ENCODE measurements around the gene CSMD2. TPM values are rescaled to one million over a fixed set of nuclear protein-coding genes. Genes with fewer than 3 reads are reported as not detected.

Gene CSMD2
- total and polyA plus RNA-seq, 2 experiments from 2014 or later = 5.3 to 16.6 TPM

- H3K27me3 Mint-ChIP-seq (ENCODE audit: insufficient read depth, low read depth, poor library complexity) = no peaks in the 10 kb centered on the region
- Histone ChIP-seq H4K20me1 (replicated peaks; ENCODE audit: insufficient read depth) (peaks cover 3% of the 10 kb centered on the region; the same call in 1 of the 2 replicates), H3K4me1 (ENCODE audit: insufficient read depth) (no peaks in the 10 kb centered on the region; the same call in 1 of the 2 replicates), H3K4me2 (no peak overlapping the region), H3K27me3 (ENCODE audit: insufficient read depth) (no peaks in the 10 kb centered on the region), H2AFZ (no peak overlapping the region), H3F3A (replicated peaks; ENCODE audit: low read depth) (no peaks in the 10 kb centered on the region), H3K9me2 (ENCODE audit: insufficient read depth) (0 out of 2 replicates have a peak, but pooled peaks cover 6% of the 10 kb centered on the region), H3K4me3 (no peak overlapping the region), H3K27ac (ENCODE audit: low read depth) (no peak overlapping the region), H3K36me3 (ENCODE audit: insufficient read depth) (no peaks in the 10 kb centered on the region), H3K79me2 (replicated peaks; ENCODE audit: insufficient read depth) (no peaks in the 10 kb centered on the region)
- no peak for ATAC-seq
- DNase-seq (ENCODE audit: low spot score) = no peak
- TF ChIP-seq ETS1 (IDR thresholded peaks at IDR 0.05) (no peak), POLR2AphosphoS5 (IDR thresholded peaks at IDR 0.05; ENCODE audit: low read depth) (no peak), STAT1 (IDR thresholded peaks at IDR 0.05; ENCODE audit: unreplicated experiment) (no peak)
- peaks cover 13% of the 10 kb centered on the region; the same call in 2 of the 3 replicates for H3K4me1 Mint-ChIP-seq
- H3K27ac Mint-ChIP-seq = no peak overlapping the region
- H3K9me3 Mint-ChIP-seq = no peaks in the 10 kb centered on the region
- H3K36me3 Mint-ChIP-seq (ENCODE audit: low read depth) = peaks cover 12% of the 10 kb centered on the region
- no peak overlapping the region for H3K4me3 Mint-ChIP-seq
Observed at GRCh38 chr1:33575324-33575879, 589.6 kb downstream of the CSMD2 start.

GRCh38 chr1:33573661-33574060 is 591.4 kb downstream of the CSMD2 start:
- H3K27me3 ChIP-seq (ENCODE audit: insufficient read depth) = no peaks in the 10 kb centered on the region
- Mint-ChIP-seq H3K4me3 (no peak overlapping the region), H3K36me3 (ENCODE audit: low read depth) (peaks cover 15% of the 10 kb centered on the region), H3K9me3 (no peaks in the 10 kb centered on the region), H3K27me3 (ENCODE audit: insufficient read depth, low read depth, poor library complexity) (no peaks in the 10 kb centered on the region), H3K4me1 (peaks cover 9% of the 10 kb centered on the region; the same call in 2 of the 3 replicates), H3K27ac (no peak overlapping the region)
- H3K4me2 ChIP-seq = no peak overlapping the region
- TF ChIP-seq ZNF331 (CRISPR knock-in tag; IDR thresholded peaks at IDR 0.05; ENCODE audit: low read depth) = no peak
- H3F3A ChIP-seq (replicated peaks; ENCODE audit: low read depth) = no peaks in the 10 kb centered on the region
- no peaks in the 10 kb centered on the region for H3K79me2 ChIP-seq (replicated peaks; ENCODE audit: insufficient read depth)
- no peak overlapping the region for H3K4me3 ChIP-seq
- no peak overlapping the region for H2AFZ ChIP-seq
- 0 out of 2 replicates have a peak, but pooled peaks cover 6% of the 10 kb centered on the region for H3K9me2 ChIP-seq (ENCODE audit: insufficient read depth)
- DNase-seq (ENCODE audit: low spot score) = no peak
- ATAC-seq = no peak
- peaks cover 3% of the 10 kb centered on the region; the same call in 1 of the 2 replicates for H4K20me1 ChIP-seq (replicated peaks; ENCODE audit: insufficient read depth)
- H3K4me1 ChIP-seq (ENCODE audit: insufficient read depth) = no peaks in the 10 kb centered on the region; the same call in 1 of the 2 replicates
- H3K36me3 ChIP-seq (ENCODE audit: insufficient read depth) = no peaks in the 10 kb centered on the region
- no peak overlapping the region for H3K27ac ChIP-seq (ENCODE audit: low read depth)

- DNase-seq (ENCODE audit: low spot score) (no peak), ATAC-seq (no peak)
- Histone ChIP-seq H3K4me1 (ENCODE audit: insufficient read depth) (no peaks in the 10 kb centered on the region; the same call in 1 of the 2 replicates), H3K4me3 (no peak overlapping the region), H3K4me2 (no peak overlapping the region), H3K27me3 (ENCODE audit: insufficient read depth) (no peaks in the 10 kb centered on the region), H3K27ac (ENCODE audit: low read depth) (no peak overlapping the region), H4K20me1 (replicated peaks; ENCODE audit: insufficient read depth) (peaks cover 3% of the 10 kb centered on the region; the same call in 1 of the 2 replicates), H2AFZ (no peak overlapping the region), H3K36me3 (ENCODE audit: insufficient read depth) (no peaks in the 10 kb centered on the region), H3K79me2 (replicated peaks; ENCODE audit: insufficient read depth) (no peaks in the 10 kb centered on the region), H3K9me2 (ENCODE audit: insufficient read depth) (0 out of 2 replicates have a peak, but pooled peaks cover 6% of the 10 kb centered on the region), H3F3A (replicated peaks; ENCODE audit: low read depth) (no peaks in the 10 kb centered on the region)
- H3K9me3 Mint-ChIP-seq = no peaks in the 10 kb centered on the region
- H3K4me1 Mint-ChIP-seq = peaks cover under 1% of the 10 kb centered on the region; the same call in 1 of the 3 replicates
- H3K27me3 Mint-ChIP-seq (ENCODE audit: insufficient read depth, low read depth, poor library complexity) = peaks cover 2% of the 10 kb centered on the region
- no peak overlapping the region for H3K4me3 Mint-ChIP-seq
- H3K27ac Mint-ChIP-seq = no peak overlapping the region
- peaks cover 17% of the 10 kb centered on the region for H3K36me3 Mint-ChIP-seq (ENCODE audit: low read depth)
- no peak for TF ChIP-seq JUNB (IDR thresholded peaks at IDR 0.05; ENCODE audit: unreplicated experiment)
- no peak for TF ChIP-seq CREB1 (CRISPR knock-in tag; IDR thresholded peaks at IDR 0.05; ENCODE audit: low read depth)
- no peak for TF ChIP-seq ZNF331 (CRISPR knock-in tag; IDR thresholded peaks at IDR 0.05; ENCODE audit: low read depth)
- no peak for TF ChIP-seq EZH2phosphoT487 (IDR thresholded peaks at IDR 0.05; ENCODE audit: unreplicated experiment)
- TF ChIP-seq POLR2AphosphoS5 (IDR thresholded peaks at IDR 0.05; ENCODE audit: low read depth) = no peak
- no peak for TF ChIP-seq ZNF462 (CRISPR knock-in tag; IDR thresholded peaks at IDR 0.05)
- no peak for TF ChIP-seq EZH2 (IDR thresholded peaks at IDR 0.05; ENCODE audit: low read depth, unreplicated experiment)
- TF ChIP-seq STAT1 (IDR thresholded peaks at IDR 0.05; ENCODE audit: unreplicated experiment) = no peak
Observed at GRCh38 chr1:33572387-33572786, 592.6 kb downstream of the CSMD2 start.
